Duodenal mucosa (tissue), 2 donors: ENCODE data around the gene OXA1L.
"Not testable (repeated sequence)": the region's sequence is repeated elsewhere in the genome, so short reads cannot be mapped to it uniquely, and the experiment has no call there.

Experiments
- H3K27ac ChIP-seq: one replicate; pipeline ENCODE4 v1.7.0; 2013; ENCODE audit warnings: low read depth, low read length
- H3K27me3 ChIP-seq, 2 donors: one replicate each; pipeline ENCODE4 v1.7.0; 2013; ENCODE audit warnings: low read length in 2 of 2, control low read depth in 1 of 2; ENCODE audit not compliant: insufficient read depth in 2 of 2, control insufficient read depth in 1 of 2
- H3K36me3 ChIP-seq, 2 donors: one replicate each; pipeline ENCODE4 v1.7.0; 2013; ENCODE audit warnings: low read length in 2 of 2, control low read depth in 1 of 2; ENCODE audit not compliant: insufficient read depth in 2 of 2, control insufficient read depth in 1 of 2
- H3K4me1 ChIP-seq, 2 donors: one replicate each; pipeline ENCODE4 v1.7.0; 2013; ENCODE audit warnings: low read length in 2 of 2, control low read depth in 1 of 2; ENCODE audit not compliant: insufficient read depth in 2 of 2, control insufficient read depth in 1 of 2
- H3K4me3 ChIP-seq, 2 donors: one replicate each; pipeline ENCODE4 v1.7.0; 2013; ENCODE audit warnings: low read length in 2 of 2, low read depth in 1 of 2
- H3K9ac ChIP-seq, 2 donors: one replicate each; pipeline ENCODE4 v1.7.0; 2013; ENCODE audit warnings: low read length in 2 of 2, low read depth in 1 of 2
- H3K9me3 ChIP-seq, 2 donors: one replicate each; pipeline ENCODE4 v1.7.0; 2013; ENCODE audit warnings: low read length in 2 of 2, control low read depth in 1 of 2; ENCODE audit not compliant: control insufficient read depth in 1 of 2

Gene OXA1L

GRCh38 chr14:22794551-22794951, 28.1 kb downstream of the OXA1L start:
- Histone ChIP-seq H3K4me3 (no peak overlapping the region), H3K27me3 (no peaks in the 10 kb centered on the region), H3K9ac (no peak overlapping the region), H3K4me1 (peaks cover 29 to 31% of the 10 kb centered on the region in 2 donors), H3K27ac (no peak overlapping the region), H3K36me3 (no peaks in the 10 kb centered on the region), H3K9me3 (no peaks in the 10 kb centered on the region)

GRCh38 chr14:22796087-22796707, 29.7 kb downstream of the OXA1L start:
- Histone ChIP-seq H3K9me3 (no peaks in the 10 kb centered on the region), H3K27ac (peak overlapping the region; percentile 34), H3K4me3 (no peak overlapping the region), H3K4me1 (peaks cover 29 to 44% of the 10 kb centered on the region in 2 donors), H3K27me3 (no peaks in the 10 kb centered on the region), H3K36me3 (no peaks in the 10 kb centered on the region), H3K9ac (no peak overlapping the region)

- no peak overlapping the region for H3K9ac ChIP-seq
These were observed 30.8 kb downstream of the OXA1L start for GRCh38 chr14:22797017-22797917.

GRCh38 chr14:22798528-22798927, 32.0 kb downstream of the OXA1L start:
- Histone ChIP-seq H3K27me3 (no peaks in the 10 kb centered on the region), H3K9ac (no peak overlapping the region), H3K4me1 (peaks cover 31 to 44% of the 10 kb centered on the region in 2 donors), H3K36me3 (no peaks in the 10 kb centered on the region), H3K27ac (peak overlapping the region; percentile 10), H3K9me3 (no peaks in the 10 kb centered on the region), H3K4me3 (no peak overlapping the region)

More at GRCh38 chr14:22797017-22797917, 30.8 kb downstream of the OXA1L start:
- Histone ChIP-seq H3K4me1 (peaks cover 29 to 44% of the 10 kb centered on the region in 2 donors), H3K27me3 (no peaks in the 10 kb centered on the region), H3K27ac (peak overlapping the region; percentile 26), H3K9me3 (no peaks in the 10 kb centered on the region), H3K36me3 (no peaks in the 10 kb centered on the region), H3K4me3 (no peak overlapping the region)

- Histone ChIP-seq H3K9ac (no peak overlapping the region), H3K27ac (no peak overlapping the region), H3K4me1 (peaks cover 34 to 44% of the 10 kb centered on the region in 2 donors), H3K4me3 (no peak overlapping the region), H3K9me3 (no peaks in the 10 kb centered on the region), H3K36me3 (no peaks in the 10 kb centered on the region), H3K27me3 (no peaks in the 10 kb centered on the region)
These were observed 33.9 kb downstream of the OXA1L start for GRCh38 chr14:22800346-22800745.

GRCh38 chr14:22801716-22802115, 35.2 kb downstream of the OXA1L start:
- H3K9me3 ChIP-seq: no peaks in the 10 kb centered on the region
- H3K36me3 ChIP-seq: no peaks in the 10 kb centered on the region
- no peak overlapping the region for H3K9ac ChIP-seq
- no peak overlapping the region for H3K4me3 ChIP-seq
- H3K27me3 ChIP-seq: no peaks in the 10 kb centered on the region
- peaks cover 22 to 34% of the 10 kb centered on the region in 2 donors for H3K4me1 ChIP-seq
- no peak overlapping the region for H3K27ac ChIP-seq

- Histone ChIP-seq H3K27ac (no peak overlapping the region), H3K36me3 (no peaks in the 10 kb centered on the region), H3K9ac (no peak overlapping the region), H3K4me3 (no peak overlapping the region), H3K4me1 (peaks cover 24 to 32% of the 10 kb centered on the region in 2 donors), H3K9me3 (no peaks in the 10 kb centered on the region), H3K27me3 (no peaks in the 10 kb centered on the region)
These were observed 36.6 kb downstream of the OXA1L start for GRCh38 chr14:22802860-22803686.

GRCh38 chr14:22803687-22803974, 37.1 kb downstream of the OXA1L start:
- Histone ChIP-seq H3K36me3 (no peaks in the 10 kb centered on the region), H3K9me3 (no peaks in the 10 kb centered on the region), H3K9ac (no peak overlapping the region), H3K27ac (no peak overlapping the region), H3K27me3 (no peaks in the 10 kb centered on the region), H3K4me1 (peaks cover 22 to 32% of the 10 kb centered on the region in 2 donors), H3K4me3 (no peak overlapping the region)

- H3K4me1 ChIP-seq: peaks cover 20 to 24% of the 10 kb centered on the region in 2 donors
- not testable (repeated sequence) for H3K27me3 ChIP-seq, H3K9ac ChIP-seq, H3K4me3 ChIP-seq, H3K27ac ChIP-seq, H3K9me3 ChIP-seq, H3K36me3 ChIP-seq
These were observed 38.7 kb downstream of the OXA1L start for GRCh38 chr14:22805235-22805634.
